AG09319 (cell line): ENCODE results near the gene DIAPH1.

Source experiments
- DNase-seq: peaks from one replicate; pipeline ENCODE4 v3.0.0-alpha.2; 2010; ENCODE audit warnings: low read depth; ENCODE audit errors: extremely low read depth
- CTCF ChIP-seq: IDR thresholded peaks from 2 replicates; pipeline ENCODE4 v1.5.1; 2011; ENCODE audit warnings: low read depth, mild to moderate bottlenecking, inconsistent platforms, low read length, moderate library complexity

The DIAPH1 gene

GRCh38 chr5:141488591-141489561, 129.9 kb downstream of the DIAPH1 start, which contains the start of gene PCDHGC5:
PCDHGC5 (plus strand) TSS chr5:141489081; CDS start chr5:141489241, 160 bp downstream.
- no peak for DNase-seq
- no peak for TF ChIP-seq CTCF

- no peak for TF ChIP-seq CTCF
- DNase-seq, result no peak
Measured at GRCh38 chr5:141487131-141487530, 131.7 kb downstream of the DIAPH1 start.

GRCh38 chr5:141486091-141486490, 132.7 kb downstream of the DIAPH1 start:
- no peak for TF ChIP-seq CTCF
- no peak for DNase-seq

- DNase-seq, result no peak
- no peak for TF ChIP-seq CTCF
Measured at GRCh38 chr5:141485321-141486055, 133.3 kb downstream of the DIAPH1 start.

GRCh38 chr5:141484641-141485311, 134.0 kb downstream of the DIAPH1 start, which contains the start of gene PCDHGC4:
PCDHGC4 (plus strand) TSS chr5:141485030; CDS start chr5:141485174, 144 bp downstream.
- DNase-seq, result no peak
- no peak for TF ChIP-seq CTCF

GRCh38 chr5:141484310-141484640, 134.5 kb downstream of the DIAPH1 start:
- DNase-seq, result no peak
- no peak for TF ChIP-seq CTCF

GRCh38 chr5:141483902-141484301, 134.9 kb downstream of the DIAPH1 start:
- TF ChIP-seq CTCF, result no peak
- DNase-seq, result no peak
